ENCODE measurements around the gene ITIH4. TPM values are rescaled to one million over a fixed set of nuclear protein-coding genes. Genes with fewer than 3 reads are reported as not detected.

Gene ITIH4
- total and polyA plus RNA-seq, 9 of the 15 experiments (the other 6 are each of a cell fraction or from before 2014, with no cell fraction given): 0.09 to 0.62 (median 0.20) TPM; not detected in 6

- TF ChIP-seq, protein P1, sequence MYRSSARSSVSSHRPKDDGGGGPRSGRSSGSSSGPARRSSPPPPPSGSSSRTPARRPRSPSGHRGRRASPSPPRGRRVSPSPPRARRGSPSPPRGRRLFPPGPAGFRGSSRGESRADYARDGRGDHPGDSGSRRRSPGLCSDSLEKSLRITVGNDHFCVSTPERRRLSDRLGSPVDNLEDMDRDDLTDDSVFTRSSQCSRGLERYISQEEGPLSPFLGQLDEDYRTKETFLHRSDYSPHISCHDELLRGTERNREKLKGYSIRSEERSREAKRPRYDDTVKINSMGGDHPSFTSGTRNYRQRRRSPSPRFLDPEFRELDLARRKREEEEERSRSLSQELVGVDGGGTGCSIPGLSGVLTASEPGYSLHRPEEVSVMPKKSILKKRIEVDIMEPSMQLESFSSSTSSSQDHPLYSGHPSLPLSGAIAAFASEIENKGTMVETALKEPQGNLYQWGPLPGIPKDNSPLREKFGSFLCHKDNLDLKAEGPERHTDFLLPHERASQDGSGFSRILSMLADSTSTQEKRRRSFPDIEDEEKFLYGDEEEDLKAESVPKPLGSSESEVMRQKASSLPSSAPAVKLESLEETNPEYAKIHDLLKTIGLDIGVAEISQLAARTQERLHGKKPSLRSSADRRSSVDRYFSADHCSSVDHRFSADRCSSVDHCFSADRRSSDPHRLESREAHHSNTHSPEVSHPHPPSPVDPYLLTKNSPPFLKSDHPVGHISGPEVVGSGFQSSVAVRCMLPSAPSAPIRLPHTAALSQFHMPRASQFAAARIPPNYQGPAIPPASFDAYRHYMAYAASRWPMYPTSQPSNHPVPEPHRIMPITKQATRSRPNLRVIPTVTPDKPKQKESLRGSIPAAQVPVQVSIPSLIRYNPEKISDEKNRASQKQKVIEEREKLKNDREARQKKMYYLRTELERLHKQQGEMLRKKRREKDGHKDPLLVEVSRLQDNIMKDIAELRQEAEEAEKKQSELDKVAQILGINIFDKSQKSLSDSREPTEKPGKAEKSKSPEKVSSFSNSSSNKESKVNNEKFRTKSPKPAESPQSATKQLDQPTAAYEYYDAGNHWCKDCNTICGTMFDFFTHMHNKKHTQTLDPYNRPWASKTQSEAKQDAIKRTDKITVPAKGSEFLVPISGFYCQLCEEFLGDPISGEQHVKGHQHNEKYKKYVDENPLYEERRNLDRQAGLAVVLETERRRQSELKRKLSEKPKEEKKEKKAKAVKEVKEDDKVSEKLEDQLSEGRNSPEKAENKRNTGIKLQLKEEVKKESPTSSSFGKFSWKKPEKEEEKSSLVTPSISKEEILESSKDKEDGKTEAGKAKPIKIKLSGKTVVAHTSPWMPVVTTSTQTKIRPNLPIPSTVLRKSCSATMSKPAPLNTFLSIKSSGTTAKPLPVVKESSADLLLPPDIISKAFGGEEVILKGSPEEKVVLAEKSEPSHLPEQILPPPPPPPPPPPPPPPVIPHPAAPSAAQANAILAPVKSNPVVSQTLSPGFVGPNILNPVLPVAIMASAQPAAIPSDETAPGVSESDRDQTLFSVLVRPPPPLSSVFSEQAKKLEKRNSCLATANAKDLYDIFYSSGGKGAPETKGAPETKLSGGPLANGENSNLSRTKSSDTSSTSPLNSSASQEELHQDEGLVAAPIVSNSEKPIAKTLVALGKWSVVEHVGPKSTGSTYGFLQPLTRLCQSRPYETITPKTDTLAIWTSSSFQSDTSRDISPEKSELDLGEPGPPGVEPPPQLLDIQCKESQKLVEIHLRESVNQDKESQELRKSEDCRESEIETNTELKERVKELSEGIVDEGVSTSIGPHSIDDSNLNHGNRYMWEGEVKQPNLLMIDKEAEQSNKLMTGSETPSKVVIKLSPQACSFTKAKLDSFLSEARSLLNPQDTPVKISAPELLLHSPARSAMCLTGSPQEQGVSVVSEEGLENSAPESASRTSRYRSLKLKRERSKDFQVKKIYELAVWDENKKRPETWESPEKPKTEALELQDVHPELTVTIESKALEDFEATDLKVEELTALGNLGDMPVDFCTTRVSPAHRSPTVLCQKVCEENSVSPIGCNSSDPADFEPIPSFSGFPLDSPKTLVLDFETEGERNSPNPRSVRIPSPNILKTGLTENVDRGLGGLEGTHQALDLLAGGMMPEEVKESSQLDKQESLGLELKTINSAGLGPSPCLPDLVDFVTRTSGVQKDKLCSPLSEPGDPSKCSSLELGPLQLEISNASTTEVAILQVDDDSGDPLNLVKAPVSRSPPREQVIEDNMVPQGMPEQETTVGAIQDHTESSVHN (IDR thresholded peaks at IDR 0.05; ENCODE audit: borderline replicate concordance in 1 of 2, low read depth in 1 of 2): no peak
- TF ChIP-seq CHAMP1 (IDR thresholded peaks at IDR 0.05) (no peak), PCBP2 (IDR thresholded peaks at IDR 0.05; ENCODE audit: low read depth, low read length, poor library complexity, severe bottlenecking) (no peak), ELF1 (tag; IDR thresholded peaks at IDR 0.05) (no peak; the same call in 1 of the 2 replicates), PRDM10 (IDR thresholded peaks at IDR 0.05; ENCODE audit: partially characterized antibody) (no peak), ZNF785 (CRISPR knock-in tag; IDR thresholded peaks at IDR 0.05) (no peak), MAZ (CRISPR knock-in tag; conservative IDR thresholded peaks at IDR 0.05 in 1 of 2, IDR thresholded peaks at IDR 0.05 in 1 of 2) (0 out of 4 replicates have a peak, but pooled peaks have one; percentile 38 to 50), GABPB2 (CRISPR knock-in tag; conservative IDR thresholded peaks at IDR 0.05) (no peak), FOXK2 (conservative IDR thresholded peaks at IDR 0.05 in 1 of 2, IDR thresholded peaks at IDR 0.05 in 1 of 2; ENCODE audit: low read depth in 2 of 2) (peak; percentile 61 to 73; a peak in 3 of 4 replicates), GATA2 (CRISPR knock-in tag; IDR thresholded peaks at IDR 0.05) (no peak), KLF13 (tag; IDR thresholded peaks at IDR 0.05; ENCODE audit: borderline replicate concordance, low read depth) (no peak)
These were observed 59.8 kb downstream of the ITIH4 start, which contains the start of gene NEK4 (continued) for GRCh38 chr3:52770496-52771333.

Data from K562 (cell line).